Skin epidermis (tissue), 12 donors: ENCODE measurements around the gene PRPSAP2.
"Not testable (repeated sequence)": the region's sequence is repeated elsewhere in the genome, so short reads cannot be mapped to it uniquely, and the experiment has no call there.

Experiments
- H3K27ac ChIP-seq, 21 experiments: fragments of 200-600 bp; sonication (generic) in 11 of 21; one replicate each; pipeline ENCODE4 v1.5.0; 2020; ENCODE audit warnings: mild to moderate bottlenecking in 3 of 21, inconsistent platforms in 2 of 21, moderate library complexity in 2 of 21
- H3K4me3 ChIP-seq, 7 experiments: fragments of 200-600 bp; sonication (generic) in 2 of 7; one replicate each; pipeline ENCODE4 v1.5.0; 2020; ENCODE audit warnings: inconsistent platforms in 2 of 7, mild to moderate bottlenecking in 2 of 7, moderate library complexity in 1 of 7

Gene PRPSAP2

GRCh38 chr17:18933102-18934058 lies 75.4 kb downstream of the PRPSAP2 start:
- no peak overlapping the region for H3K27ac ChIP-seq

GRCh38 chr17:18937981-18938691 lies 80.2 kb downstream of the PRPSAP2 start:
- H3K27ac ChIP-seq = no peak overlapping the region
- H3K4me3 ChIP-seq = no peak overlapping the region

More at GRCh38 chr17:18933102-18934058, 75.4 kb downstream of the PRPSAP2 start:
- no peak overlapping the region for H3K4me3 ChIP-seq

- no peak overlapping the region for H3K4me3 ChIP-seq
- no peak overlapping the region for H3K27ac ChIP-seq
Measured at GRCh38 chr17:18938692-18939023, 80.7 kb downstream of the PRPSAP2 start.

DNA sequence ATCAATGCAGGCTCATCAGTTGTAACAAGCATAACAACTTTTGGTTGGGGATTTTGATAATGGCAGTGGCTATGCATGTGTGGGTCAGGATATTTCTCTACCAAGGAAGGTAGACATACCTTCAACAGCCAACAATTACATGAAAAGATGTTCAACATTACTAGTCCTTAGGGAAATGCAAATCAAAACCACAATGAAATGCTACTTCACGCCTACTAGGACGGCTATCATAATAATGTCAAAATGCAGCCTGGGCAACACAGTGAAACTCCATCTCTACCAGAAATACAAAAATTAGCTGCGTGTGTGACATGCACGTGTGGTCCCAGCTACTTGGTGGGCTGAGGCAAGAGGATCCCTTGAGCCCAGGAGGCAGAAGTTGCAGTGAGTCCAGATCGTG lies 86.7 kb downstream of the PRPSAP2 start:
- no peak overlapping the region for H3K4me3 ChIP-seq
- H3K27ac ChIP-seq = no peak overlapping the region

- no peak overlapping the region for H3K4me3 ChIP-seq
- H3K27ac ChIP-seq = no peak overlapping the region
Measured at GRCh38 chr17:18946536-18946935, 88.6 kb downstream of the PRPSAP2 start.

DNA sequence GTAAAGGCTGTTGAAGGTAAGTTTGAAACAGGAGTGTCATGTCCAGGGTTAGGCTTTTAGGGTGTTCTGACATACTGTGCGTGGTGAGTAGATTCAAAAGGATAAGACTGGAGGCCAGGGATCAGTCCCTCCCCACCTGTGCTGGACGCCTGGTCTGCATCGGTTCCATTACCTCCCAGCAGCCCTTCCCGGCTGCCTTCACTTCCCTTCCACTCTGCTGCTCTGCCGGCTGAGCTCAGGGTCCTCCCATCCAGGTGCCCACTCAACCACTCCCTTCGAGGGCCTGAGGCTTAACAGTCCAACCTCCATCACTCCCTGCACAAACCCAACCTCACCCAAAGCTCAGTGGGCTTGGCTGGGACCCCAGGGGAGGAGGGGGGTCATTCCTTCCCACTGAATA lies 89.9 kb downstream of the PRPSAP2 start:
- H3K27ac ChIP-seq = no peak overlapping the region
- no peak overlapping the region for H3K4me3 ChIP-seq

DNA sequence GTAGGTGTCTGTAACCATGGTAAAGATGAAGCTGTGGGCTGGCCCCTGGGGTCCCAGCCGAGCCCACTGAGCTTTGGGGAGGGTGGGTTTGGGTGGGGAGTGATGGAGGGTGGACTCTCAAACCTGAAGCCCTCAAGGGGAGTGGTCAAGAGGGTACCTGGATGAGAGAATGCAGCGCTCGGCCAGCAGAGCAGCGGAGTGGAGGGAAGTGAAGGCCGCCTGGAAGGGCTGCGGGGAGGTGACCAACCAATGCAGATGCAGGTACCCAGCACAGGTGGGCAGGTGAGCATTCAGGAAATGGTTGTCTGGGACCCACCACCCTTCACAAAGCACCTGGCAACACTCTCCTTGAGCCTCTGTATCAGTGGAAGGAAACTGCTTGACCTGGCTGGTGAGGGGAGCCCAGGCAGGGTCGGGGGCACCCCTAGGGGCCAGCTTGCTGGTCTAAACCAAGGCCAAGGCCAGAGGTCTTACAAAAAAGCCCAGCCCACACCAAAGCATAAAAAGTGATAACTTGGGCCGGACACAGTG lies 90.6 kb downstream of the PRPSAP2 start:
- no peak overlapping the region for H3K4me3 ChIP-seq
- no peak overlapping the region for H3K27ac ChIP-seq

DNA sequence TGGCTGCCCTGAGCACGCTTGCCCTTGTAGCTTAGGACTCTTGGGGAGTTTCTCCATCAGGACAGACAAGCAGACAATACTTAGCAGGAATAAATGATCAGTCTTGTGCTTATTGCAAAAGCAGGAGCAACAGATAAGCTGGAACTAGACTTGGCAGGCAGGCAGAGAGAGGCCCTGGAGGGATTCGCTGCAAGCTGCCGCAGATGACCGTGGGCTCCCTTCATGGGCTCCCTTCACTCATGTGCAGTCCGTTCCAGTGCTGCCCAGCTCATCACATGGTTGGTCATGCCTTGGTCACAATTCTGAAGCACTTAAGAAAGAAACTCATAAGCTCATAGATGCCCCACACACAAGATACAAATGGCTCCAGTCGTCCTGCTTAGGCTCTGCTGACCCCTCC lies 91.6 kb downstream of the PRPSAP2 start:
- no peak overlapping the region for H3K4me3 ChIP-seq
- H3K27ac ChIP-seq = no peak overlapping the region

DNA sequence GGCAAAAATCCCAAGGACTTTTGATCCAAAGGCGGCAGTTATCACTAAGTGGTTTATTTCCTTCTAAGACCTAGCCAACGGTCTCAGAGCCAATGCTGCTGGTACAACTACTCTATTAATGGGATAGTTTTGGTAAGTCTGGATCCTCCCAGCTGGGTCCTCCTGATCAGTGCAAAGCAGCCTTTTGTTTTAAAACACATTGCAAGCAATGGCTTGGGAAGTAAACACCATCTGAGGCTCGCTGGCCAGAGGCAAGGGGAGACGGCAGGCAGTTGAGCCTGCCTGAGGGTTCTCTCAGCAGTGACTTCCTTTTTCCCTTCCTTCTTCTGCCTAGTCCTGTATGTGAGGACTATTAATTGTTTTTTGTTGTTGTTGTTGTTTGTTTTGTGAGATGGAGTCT lies 92.4 kb downstream of the PRPSAP2 start:
- H3K4me3 ChIP-seq = no peak overlapping the region
- peak overlapping the region in 1 of 21 experiments; percentile 44 for H3K27ac ChIP-seq

DNA sequence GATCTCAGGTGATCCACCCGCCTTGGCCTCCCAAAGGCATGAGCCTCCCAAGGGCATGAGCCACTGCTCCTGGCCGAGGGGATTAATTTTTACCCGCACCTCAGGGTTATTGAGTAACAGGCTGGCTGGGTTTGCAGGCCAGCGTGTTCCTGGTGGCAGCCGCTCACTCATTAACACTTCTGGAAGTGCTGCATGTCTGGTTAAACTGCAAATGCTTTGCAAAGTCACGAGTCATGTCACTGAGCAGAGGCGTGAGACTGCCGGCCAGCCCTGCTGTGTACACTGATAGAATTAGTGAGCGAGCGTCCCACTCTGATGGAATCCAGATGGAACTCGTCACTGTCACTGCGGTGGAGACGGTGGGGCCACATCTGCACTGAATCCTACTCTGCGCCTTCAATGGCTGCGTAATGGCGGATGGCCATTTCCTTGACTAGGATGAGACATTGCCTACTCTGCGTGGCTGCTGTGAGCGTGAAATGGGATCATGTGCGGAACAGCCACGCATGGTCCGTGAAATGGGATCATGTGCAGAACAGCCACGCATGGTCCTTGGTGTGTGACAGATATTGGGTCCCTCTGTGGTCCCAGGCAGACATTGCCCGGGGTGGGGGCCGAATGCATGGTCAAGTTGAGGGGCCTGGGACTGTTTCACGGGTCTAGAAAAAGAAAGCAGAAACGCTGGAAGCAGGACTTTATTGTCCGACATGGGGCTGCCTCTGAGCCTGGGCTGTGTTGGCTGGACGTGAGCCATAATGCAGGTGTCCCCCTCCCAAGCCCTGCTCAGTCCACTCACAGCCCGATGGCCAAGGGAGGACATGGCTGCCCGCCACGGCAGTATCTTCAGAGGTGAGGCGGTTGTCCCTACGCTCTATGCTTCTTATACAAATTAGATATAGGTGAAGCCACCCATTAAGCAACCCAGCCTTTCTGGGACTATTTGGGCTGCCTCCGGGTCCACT lies 93.3 kb downstream of the PRPSAP2 start:
- Histone ChIP-seq H3K4me3 (no peak overlapping the region), H3K27ac (no peak overlapping the region)

DNA sequence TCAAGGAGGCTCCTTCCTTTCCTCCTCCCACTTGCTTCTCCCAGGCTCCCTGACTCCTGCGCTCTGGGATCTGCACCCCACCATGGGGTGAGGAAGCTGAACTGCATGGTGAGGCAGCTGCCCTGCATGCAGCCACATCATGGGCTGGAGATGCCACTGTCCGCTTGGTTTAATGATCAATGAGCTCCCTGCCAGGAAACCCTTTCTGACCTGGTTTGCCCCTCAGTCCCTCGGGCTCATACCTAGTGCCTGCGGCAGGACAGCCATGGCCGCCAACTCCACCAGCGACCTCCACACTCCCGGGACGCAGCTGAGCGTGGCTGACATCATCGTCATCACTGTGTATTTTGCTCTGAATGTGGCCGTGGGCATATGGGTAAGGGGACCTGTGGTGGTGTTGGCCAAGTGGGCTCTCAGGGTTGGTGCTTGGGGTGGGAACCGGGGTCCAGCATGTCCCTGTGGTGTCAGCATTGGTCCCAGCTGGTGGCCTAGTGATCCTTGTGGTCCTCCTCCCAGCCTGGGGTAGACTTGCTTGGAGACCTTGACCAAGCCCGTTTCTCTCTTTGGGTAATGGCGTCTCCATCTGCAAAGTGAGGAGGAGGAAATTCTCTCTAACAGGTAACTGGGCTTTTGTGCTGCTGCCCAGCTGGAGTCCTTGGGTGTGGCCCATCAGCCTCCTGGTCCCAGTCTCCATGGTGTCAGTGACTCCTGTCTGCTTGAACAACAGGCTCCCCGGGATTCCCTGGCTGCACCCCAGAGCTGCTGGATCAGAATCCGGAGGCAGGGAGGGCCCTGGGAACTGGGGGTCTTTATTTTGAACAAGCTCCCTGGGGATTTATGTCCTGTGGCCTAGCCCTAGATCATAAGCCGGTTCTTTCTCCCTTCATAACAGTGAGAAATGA lies 94.3 kb downstream of the PRPSAP2 start, which contains the start of gene SLC5A10:
Gene SLC5A10 (plus strand): TSS at position 225 of the 902 bp plus-strand sequence. CDS start 41 bp downstream, at position 266.
- H3K4me3 ChIP-seq = no peak within 1 kb of the TSS
- H3K27ac ChIP-seq = no peak within 1 kb of the TSS

- H3K27ac ChIP-seq = no peak overlapping the region
- no peak overlapping the region for H3K4me3 ChIP-seq
Measured at GRCh38 chr17:18953231-18953728, 95.3 kb downstream of the PRPSAP2 start.

DNA sequence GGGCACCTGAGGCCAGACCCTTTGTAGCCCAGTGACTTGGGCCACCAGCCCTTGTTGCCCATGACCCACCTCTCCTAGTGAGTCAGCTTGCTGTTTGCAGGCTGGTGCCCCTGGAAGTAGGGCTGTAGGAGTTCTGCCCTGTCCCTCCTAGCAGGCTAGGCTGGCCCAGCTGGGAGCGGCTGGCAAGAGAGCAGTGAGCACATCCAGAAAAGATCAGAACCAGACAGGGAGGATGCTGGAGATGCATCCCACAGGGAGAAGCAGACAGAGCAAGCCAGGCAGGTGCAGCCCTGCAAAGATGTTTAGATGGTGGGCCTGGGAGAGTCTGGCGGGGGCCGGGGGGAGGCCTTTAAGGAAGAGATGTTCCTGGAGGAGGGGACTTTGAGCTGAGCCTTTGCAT lies 96.4 kb downstream of the PRPSAP2 start:
- Histone ChIP-seq H3K27ac (no peak overlapping the region), H3K4me3 (no peak overlapping the region)

- Histone ChIP-seq H3K27ac (no peak overlapping the region), H3K4me3 (no peak overlapping the region)
Measured at GRCh38 chr17:18955009-18955408, 97.1 kb downstream of the PRPSAP2 start.

- H3K4me3 ChIP-seq, H3K27ac ChIP-seq: not testable (repeated sequence)
Measured at GRCh38 chr17:18956021-18956420, 98.1 kb downstream of the PRPSAP2 start.

- no peak overlapping the region for H3K4me3 ChIP-seq
- H3K27ac ChIP-seq = no peak overlapping the region
Measured at GRCh38 chr17:18956581-18956980, 98.7 kb downstream of the PRPSAP2 start.

DNA sequence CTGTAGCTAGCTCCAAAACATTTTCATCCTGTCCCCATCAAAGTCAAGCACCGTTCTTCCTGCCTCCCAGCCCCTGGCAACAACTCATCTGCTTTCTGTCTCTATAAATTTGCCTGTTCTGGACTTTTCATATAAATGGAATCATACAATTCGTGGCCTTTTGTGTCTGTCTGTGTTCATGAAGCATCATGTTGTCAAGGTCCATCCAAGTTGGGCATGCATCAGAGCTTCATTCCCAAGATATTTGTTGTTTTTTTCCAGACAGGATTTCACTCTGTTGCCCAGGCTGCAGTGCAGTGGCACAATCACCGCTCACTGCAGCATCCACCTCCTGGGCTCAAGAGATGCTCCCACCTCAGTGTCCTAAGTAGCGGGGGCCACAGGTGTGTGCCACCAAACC lies 99.9 kb downstream of the PRPSAP2 start:
- Histone ChIP-seq H3K4me3 (no peak overlapping the region), H3K27ac (no peak overlapping the region)

DNA sequence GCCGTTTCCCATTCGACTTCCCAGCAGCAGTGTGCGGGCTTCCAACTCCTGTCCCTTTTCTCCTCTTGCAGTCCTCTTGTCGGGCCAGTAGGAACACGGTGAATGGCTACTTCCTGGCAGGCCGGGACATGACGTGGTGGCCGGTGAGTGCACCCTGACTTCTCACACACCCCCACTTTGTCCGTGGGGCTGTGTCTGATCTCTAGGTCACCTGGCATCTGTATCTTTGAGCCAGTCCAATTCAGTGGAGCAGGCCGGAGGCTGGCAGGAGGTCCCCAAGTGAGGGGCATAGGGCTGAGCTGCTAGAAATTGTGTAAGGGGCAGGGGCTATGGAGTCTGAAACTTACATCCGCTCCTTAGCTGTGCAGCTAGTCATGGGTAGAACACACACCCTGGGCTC lies 100.7 kb downstream of the PRPSAP2 start:
- H3K27ac ChIP-seq = no peak overlapping the region
- H3K4me3 ChIP-seq = no peak overlapping the region
